HCT116 (cell line): ENCODE data around the gene PCNX1. TPM values are rescaled to one million over a fixed set of nuclear protein-coding genes. Genes with fewer than 3 reads are reported as not detected.

ENCODE experiments used
- ATAC-seq: fragments of 200-7000 bp; cut with Tn5 transposase; 2 replicates; pipeline ENCODE4 v1.9.1; 2020; ENCODE audit warnings: mild to moderate bottlenecking, moderate library complexity
- BruUV-seq: library from RNA; stranded (reverse); fragments of 400-500 nt; replicated peaks from 2 replicates; lab custom pipeline; 2021; lab: Mats Ljungman, UMichigan
- CTCF ChIA-PET: fragments of 300-600 bp; sonication (Branson Sonifier 250); formaldehyde crosslinking; loops from one replicate; lab custom pipeline; 2021; ENCODE audit warnings: antibody characterized with exemption; lab: Charles Lee
- POLR2A ChIA-PET: fragments of 300-600, 350-600 bp; sonication (Branson Sonifier 250); formaldehyde crosslinking; loops from one replicate; lab custom pipeline; 2021; ENCODE audit warnings: antibody characterized with exemption; lab: Charles Lee
- RAD21 ChIA-PET, 2 experiments: fragments of 300-600 bp; sonication (Branson Sonifier 250); formaldehyde crosslinking; loops; one replicate each; lab custom pipeline; 2023; ENCODE audit warnings: low total read pairs in 2 of 2; ENCODE audit not compliant: uncharacterized antibody in 2 of 2, unreplicated experiment in 2 of 2, low non-redundant PET in 1 of 2; lab: Charles Lee
- DNase-seq: peaks from one replicate; pipeline ENCODE4 v3.0.0-alpha.2; 2010; ENCODE audit warnings: low read depth, low spot score
- H2AFZ ChIP-seq: fragments of 200-600 bp; shearing (Covaris generic), sonication (generic); 2 replicates; pipeline ENCODE4 v1.6.1; 2017; ENCODE audit warnings: low read depth, mixed run types, mixed read lengths, antibody characterized with exemption, low read length; ENCODE audit not compliant: poor library complexity, severe bottlenecking
- H3K27ac ChIP-seq: 2 replicates; pipeline ENCODE4 v1.5.1; 2012; ENCODE audit warnings: low read depth, low read length
- H3K27me3 ChIP-seq: fragments of 200-600 bp; sonication (generic); 2 replicates; pipeline ENCODE4 v1.6.1; 2016; ENCODE audit warnings: mixed run types, low read length, mixed read lengths; ENCODE audit not compliant: insufficient read depth
- H3K36me3 ChIP-seq, 2 experiments: fragments of 200-500 bp in 1 of 2; fragments of 200-600 bp in 1 of 2; sonication (Bioruptor generic) in 1 of 2; sonication (generic) in 1 of 2; 2 replicates each; pipeline versions ENCODE4 v1.5.1 to v1.6.1; 2014 to 2016; ENCODE audit warnings: low read length in 2 of 2, inconsistent platforms in 1 of 2, mixed read lengths in 1 of 2, mixed run types in 1 of 2; ENCODE audit not compliant: insufficient read depth in 2 of 2, control insufficient read depth in 1 of 2
- H3K4me1 ChIP-seq, 2 experiments: fragments of 200-600 bp in 1 of 2; sonication (generic) in 1 of 2; 2 replicates each; pipeline versions ENCODE4 v1.5.1 to v1.6.1; 2012 to 2017; ENCODE audit warnings: low read length in 2 of 2, inconsistent platforms in 1 of 2, mild to moderate bottlenecking in 1 of 2, mixed read lengths in 1 of 2, mixed run types in 1 of 2, moderate library complexity in 1 of 2; ENCODE audit not compliant: insufficient read depth in 2 of 2, control insufficient read depth in 1 of 2
- H3K4me2 ChIP-seq: fragments of 200-600 bp; sonication (generic); 2 replicates; pipeline ENCODE4 v1.6.1; 2017; ENCODE audit warnings: mixed run types, low read length, mixed read lengths
- H3K4me3 ChIP-seq, 2 experiments: fragments of 200-600 bp in 1 of 2; sonication (generic) in 1 of 2; replicated peaks in 1 of 2; 2 replicates each; pipeline ENCODE4 v1.5.1; 2011 to 2016; ENCODE audit warnings: low read length in 2 of 2, control low read depth in 1 of 2, low read depth in 1 of 2, mild to moderate bottlenecking in 1 of 2, mixed read lengths in 1 of 2, mixed run types in 1 of 2
- H3K79me2 ChIP-seq: fragments of 200-600 bp; sonication (generic); 2 replicates; pipeline ENCODE4 v1.6.1; 2017; ENCODE audit warnings: mild to moderate bottlenecking, mixed run types, low read length, moderate library complexity, mixed read lengths; ENCODE audit not compliant: insufficient read depth
- H3K9ac ChIP-seq: fragments of 200-600 bp; sonication (generic); 2 replicates; pipeline ENCODE4 v1.6.1; 2016; ENCODE audit warnings: low read length, mixed read lengths
- H3K9me2 ChIP-seq: fragments of 200-600 bp; sonication (generic), shearing (Covaris generic); 2 replicates; pipeline ENCODE4 v1.6.1; 2017; ENCODE audit warnings: mixed run types, mild to moderate bottlenecking, moderate library complexity; ENCODE audit not compliant: insufficient read depth
- H3K9me3 ChIP-seq, 2 experiments: fragments of 200-500 bp in 1 of 2; fragments of 200-600 bp in 1 of 2; sonication (Bioruptor generic) in 1 of 2; sonication (generic) in 1 of 2; 2 replicates each; pipeline ENCODE4 v1.6.1; 2014 to 2017; ENCODE audit warnings: low read length in 2 of 2, mixed read lengths in 2 of 2, inconsistent platforms in 1 of 2, low read depth in 1 of 2, mild to moderate bottlenecking in 1 of 2, mixed run types in 1 of 2, moderate library complexity in 1 of 2; ENCODE audit not compliant: control insufficient read depth in 1 of 2, insufficient read depth in 1 of 2
- H4K20me1 ChIP-seq: fragments of 200-600 bp; sonication (generic), shearing (Covaris generic); 2 replicates; pipeline ENCODE4 v1.6.1; 2017; ENCODE audit warnings: mixed run types, mild to moderate bottlenecking, moderate library complexity; ENCODE audit not compliant: insufficient read depth
- CEBPB ChIP-seq: IDR thresholded peaks from 2 replicates; pipeline ENCODE4 v1.6.1; 2012; ENCODE audit warnings: low read depth
- EGR1 ChIP-seq: IDR thresholded peaks from 2 replicates; pipeline ENCODE4 v1.6.1; 2012; ENCODE audit warnings: low read depth
- ELF1 ChIP-seq: IDR thresholded peaks from 2 replicates; pipeline ENCODE4 v1.6.1; 2012; ENCODE audit warnings: low read depth, borderline replicate concordance
- FOSL1 ChIP-seq: IDR thresholded peaks from 2 replicates; pipeline ENCODE4 v1.6.1; 2012; ENCODE audit warnings: low read depth
- POLR2A ChIP-seq: IDR thresholded peaks from 2 replicates; pipeline ENCODE4 v1.7.0; 2011; ENCODE audit warnings: borderline replicate concordance; ENCODE audit not compliant: insufficient read depth, insufficient read length; ENCODE audit errors: extremely low read depth
- POLR2AphosphoS5 ChIP-seq: IDR thresholded peaks from 2 replicates; pipeline ENCODE4 v1.6.1; 2011; ENCODE audit warnings: mild to moderate bottlenecking, low read depth, low read length, moderate library complexity
- REST ChIP-seq: IDR thresholded peaks from 2 replicates; pipeline ENCODE4 v1.6.1; 2012; ENCODE audit warnings: low read depth
- SIN3A ChIP-seq: IDR thresholded peaks from 2 replicates; pipeline ENCODE4 v1.6.1; 2012; ENCODE audit warnings: low read depth
- SP1 ChIP-seq: IDR thresholded peaks from 2 replicates; pipeline ENCODE4 v1.6.1; 2012; ENCODE audit warnings: low read depth
- YY1 ChIP-seq: IDR thresholded peaks from 2 replicates; pipeline ENCODE4 v1.6.1; 2011; ENCODE audit warnings: low read length, low read depth, moderate library complexity, mild to moderate bottlenecking; ENCODE audit not compliant: insufficient replicate concordance; ENCODE audit errors: extremely low read depth
- intact Hi-C: fragments of 100-400 bp; cut with micrococcal nuclease; formaldehyde crosslinking; loops from 2 replicates; pipeline ENCODE4 v1.10.0; 2022
- total RNA-seq: library from RNA; stranded (reverse); gene quantifications from one replicate; pipeline ENCODE4 v1.2.1, GENCODE V29; 2021; ENCODE audit not compliant: unreplicated experiment

Gene PCNX1
- total RNA-seq, 1 experiment from 2014 or later = 52.2 TPM

DNA sequence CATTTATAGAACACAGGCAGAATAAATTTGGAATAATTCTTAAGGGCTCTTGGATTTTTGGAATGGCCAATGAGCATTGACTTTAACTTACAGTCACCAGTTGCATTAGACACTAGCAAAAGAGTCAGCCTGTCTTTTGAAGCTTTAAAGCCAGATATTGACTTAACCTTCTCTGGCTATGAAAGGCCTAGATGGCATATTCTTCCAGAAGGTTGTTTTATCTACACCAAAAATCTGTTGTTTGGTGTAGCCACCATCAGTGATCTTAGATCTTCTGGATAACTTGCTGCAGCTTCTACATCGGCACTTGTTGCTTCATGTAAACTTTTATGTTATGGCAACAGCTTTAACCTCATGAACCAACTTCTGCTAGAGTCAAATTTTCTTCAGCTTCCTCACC, 10.4 kb downstream of the PCNX1 start:
- H3K4me3 ChIP-seq = no peak overlapping the region
- no peak overlapping the region for H3K27ac ChIP-seq
- H3K4me2 ChIP-seq = no peak overlapping the region
- H3K9me3 ChIP-seq = no peaks in the 10 kb centered on the region
- intact Hi-C loops = no loop called here
- H3K79me2 ChIP-seq = peaks cover 99% of the 10 kb centered on the region
- H3K4me1 ChIP-seq = no peaks in the 10 kb centered on the region
- TF ChIP-seq REST (no peak), EGR1 (no peak), YY1 (no peak), CEBPB (no peak), POLR2A (no peak), SP1 (no peak), FOSL1 (no peak), SIN3A (no peak), ELF1 (no peak), POLR2AphosphoS5 (no peak)
- H3K36me3 ChIP-seq = no peaks in the 10 kb centered on the region
- peaks cover 20% of the 10 kb centered on the region; the same call in 1 of the 2 replicates for H4K20me1 ChIP-seq
- CTCF ChIA-PET = interaction anchor here (1.0 kb wide), 1 partner anchor 10 kb away, joined by 3 read pairs; the partner anchor contains the start of gene PCNX1
- no peaks in the 10 kb centered on the region for H3K27me3 ChIP-seq
- H3K9ac ChIP-seq = no peak overlapping the region
- RAD21 ChIA-PET = no interaction called here
- no peak overlapping the region for H2AFZ ChIP-seq
- no TSS peak for BruUV-seq
- POLR2A ChIA-PET = no interaction called here
- no peaks in the 10 kb centered on the region for H3K9me2 ChIP-seq
- ATAC-seq (no peak), DNase-seq (no peak)
